ENCODE data around the gene CTTNBP2. TPM values are rescaled to one million over a fixed set of nuclear protein-coding genes. Genes with fewer than 3 reads are reported as not detected.

CTTNBP2 gene
- total and polyA plus RNA-seq, 2 donors (not counting 1 experiment from before 2014, with no cell fraction given), result 8.3 to 12.0 TPM

DNA sequence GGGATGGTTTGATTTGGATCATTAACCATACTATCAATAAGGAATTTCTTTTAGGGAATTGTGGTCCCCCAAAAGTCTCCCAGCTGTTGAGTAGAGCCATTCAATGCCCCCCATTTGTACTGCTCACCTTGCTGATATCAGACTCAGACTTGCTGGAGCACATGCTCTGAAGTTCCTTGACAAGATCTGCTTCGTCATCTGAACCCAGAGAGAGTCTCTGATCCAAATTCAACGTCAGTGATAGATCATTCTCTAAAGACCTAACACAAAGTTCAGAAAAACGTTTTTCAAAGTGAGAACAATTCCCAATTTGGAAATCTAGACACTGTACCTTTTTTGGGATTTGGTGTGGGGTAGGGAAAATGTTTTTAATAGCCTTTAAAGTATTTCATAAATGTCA is 153.9 kb downstream of the CTTNBP2 start:
- Histone ChIP-seq H3K4me1 (ENCODE audit: control insufficient read depth, extremely low read depth, insufficient read depth, low read length) (no peaks in the 10 kb centered on the region), H3K4me3 (replicated peaks in 1 of 4; ENCODE audit: control extremely low read depth in 1 of 4, insufficient read depth in 1 of 4, low read depth in 3 of 4, low read length in 4 of 4) (no peak overlapping the region), H3K4me2 (ENCODE audit: extremely low read depth, insufficient read depth, low read length) (no peak overlapping the region), H3K27me3 (ENCODE audit: control insufficient read depth, insufficient read depth, low read length) (no peaks in the 10 kb centered on the region), H3K9me3 (ENCODE audit: control insufficient read depth, insufficient read depth, low read depth, low read length) (no peaks in the 10 kb centered on the region), H3K79me2 (ENCODE audit: control insufficient read depth, insufficient read depth, low read length) (no peaks in the 10 kb centered on the region), H3K27ac (ENCODE audit: insufficient read depth, low read length) (no peak overlapping the region), H3K36me3 (ENCODE audit: control insufficient read depth, insufficient read depth, low read length) (peaks cover under 1% of the 10 kb centered on the region), H3K9ac (ENCODE audit: insufficient read depth, low read length) (no peak overlapping the region), H4K20me1 (ENCODE audit: control insufficient read depth, extremely low read depth, insufficient read depth, low read length) (no peaks in the 10 kb centered on the region), H2AFZ (ENCODE audit: low read length) (no peak overlapping the region)
- DNase-seq (ENCODE audit: low read depth in 2 of 2), result no peak
- no peak for TF ChIP-seq EZH2 (IDR thresholded peaks at IDR 0.05; ENCODE audit: low read length, missing control alignments)
- TF ChIP-seq, protein P1, sequence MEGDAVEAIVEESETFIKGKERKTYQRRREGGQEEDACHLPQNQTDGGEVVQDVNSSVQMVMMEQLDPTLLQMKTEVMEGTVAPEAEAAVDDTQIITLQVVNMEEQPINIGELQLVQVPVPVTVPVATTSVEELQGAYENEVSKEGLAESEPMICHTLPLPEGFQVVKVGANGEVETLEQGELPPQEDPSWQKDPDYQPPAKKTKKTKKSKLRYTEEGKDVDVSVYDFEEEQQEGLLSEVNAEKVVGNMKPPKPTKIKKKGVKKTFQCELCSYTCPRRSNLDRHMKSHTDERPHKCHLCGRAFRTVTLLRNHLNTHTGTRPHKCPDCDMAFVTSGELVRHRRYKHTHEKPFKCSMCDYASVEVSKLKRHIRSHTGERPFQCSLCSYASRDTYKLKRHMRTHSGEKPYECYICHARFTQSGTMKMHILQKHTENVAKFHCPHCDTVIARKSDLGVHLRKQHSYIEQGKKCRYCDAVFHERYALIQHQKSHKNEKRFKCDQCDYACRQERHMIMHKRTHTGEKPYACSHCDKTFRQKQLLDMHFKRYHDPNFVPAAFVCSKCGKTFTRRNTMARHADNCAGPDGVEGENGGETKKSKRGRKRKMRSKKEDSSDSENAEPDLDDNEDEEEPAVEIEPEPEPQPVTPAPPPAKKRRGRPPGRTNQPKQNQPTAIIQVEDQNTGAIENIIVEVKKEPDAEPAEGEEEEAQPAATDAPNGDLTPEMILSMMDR (conservative IDR thresholded peaks at IDR 0.05 in 1 of 2, IDR thresholded peaks at IDR 0.05 in 1 of 2; ENCODE audit: low read depth in 1 of 2, low read length in 2 of 2), result no peak

DNA sequence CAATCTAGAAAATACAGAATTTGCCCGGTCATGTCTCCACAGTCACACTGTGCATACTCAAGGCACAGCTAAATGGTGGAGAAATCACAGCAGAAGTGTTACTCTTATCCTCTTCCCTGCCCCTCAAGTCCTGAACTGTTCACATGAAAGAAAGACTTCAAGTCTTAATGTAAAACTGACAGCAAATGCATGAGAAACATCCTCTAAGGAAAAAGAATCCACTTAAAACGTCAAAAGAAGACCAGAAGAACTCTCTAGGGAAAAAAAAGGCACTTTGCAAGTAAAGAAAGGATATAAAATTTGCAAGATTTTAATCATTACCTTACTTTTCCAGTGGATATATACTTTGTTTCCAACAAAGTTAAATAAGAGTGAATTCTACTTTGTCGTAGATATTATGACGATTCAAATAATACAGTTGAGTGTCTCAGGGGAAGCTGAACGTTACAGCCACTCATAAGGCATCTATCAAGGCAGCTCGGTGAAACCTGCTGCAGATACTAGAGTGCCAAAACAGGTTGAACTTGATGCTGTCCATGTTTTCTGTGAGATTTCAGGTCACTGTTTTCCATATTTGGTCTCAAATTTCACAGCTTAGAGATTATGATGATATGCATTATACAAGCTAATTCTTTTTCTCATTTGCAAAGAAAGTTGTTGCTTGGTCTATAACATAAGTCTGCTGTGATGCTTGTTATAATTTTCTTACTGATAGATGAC is 155.0 kb downstream of the CTTNBP2 start:
- Histone ChIP-seq H3K27me3 (ENCODE audit: control insufficient read depth, insufficient read depth, low read length) (no peaks in the 10 kb centered on the region), H3K36me3 (ENCODE audit: control insufficient read depth, insufficient read depth, low read length) (no peaks in the 10 kb centered on the region), H3K9ac (ENCODE audit: insufficient read depth, low read length) (no peak overlapping the region), H2AFZ (ENCODE audit: low read length) (no peak overlapping the region), H3K4me1 (ENCODE audit: control insufficient read depth, extremely low read depth, insufficient read depth, low read length) (no peaks in the 10 kb centered on the region), H3K27ac (ENCODE audit: insufficient read depth, low read length) (no peak overlapping the region), H3K4me2 (ENCODE audit: extremely low read depth, insufficient read depth, low read length) (no peak overlapping the region), H3K79me2 (ENCODE audit: control insufficient read depth, insufficient read depth, low read length) (no peaks in the 10 kb centered on the region), H4K20me1 (ENCODE audit: control insufficient read depth, extremely low read depth, insufficient read depth, low read length) (no peaks in the 10 kb centered on the region), H3K9me3 (ENCODE audit: control insufficient read depth, insufficient read depth, low read depth, low read length) (no peaks in the 10 kb centered on the region), H3K4me3 (replicated peaks in 1 of 4; ENCODE audit: control extremely low read depth in 1 of 4, insufficient read depth in 1 of 4, low read depth in 3 of 4, low read length in 4 of 4) (no peak overlapping the region)
- no peak for DNase-seq (ENCODE audit: low read depth in 2 of 2)
- TF ChIP-seq, protein P1 (conservative IDR thresholded peaks at IDR 0.05 in 1 of 2, IDR thresholded peaks at IDR 0.05 in 1 of 2; ENCODE audit: low read depth in 1 of 2, low read length in 2 of 2), result no peak
- TF ChIP-seq EZH2 (IDR thresholded peaks at IDR 0.05; ENCODE audit: low read length, missing control alignments), result no peak

DNA sequence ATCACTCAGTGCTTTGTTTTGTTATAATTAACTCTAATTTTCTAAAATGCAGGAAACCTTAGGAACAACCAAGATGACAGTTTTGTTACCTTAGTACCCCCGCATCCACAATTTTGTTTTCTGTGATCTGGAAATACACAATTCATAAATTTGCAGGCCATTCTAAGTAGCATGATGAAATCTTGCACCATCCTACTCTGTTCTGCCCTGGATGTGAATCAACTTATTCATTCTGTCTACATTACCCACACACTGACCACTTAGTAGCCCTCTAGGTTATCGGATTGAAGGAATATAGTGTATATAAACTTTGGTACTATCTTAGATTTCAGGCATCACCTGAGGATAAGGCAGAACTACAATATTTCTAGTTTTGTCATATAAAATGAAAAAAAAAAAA is 155.9 kb downstream of the CTTNBP2 start:
- Histone ChIP-seq H3K9me3 (ENCODE audit: control insufficient read depth, insufficient read depth, low read depth, low read length) (no peaks in the 10 kb centered on the region), H4K20me1 (ENCODE audit: control insufficient read depth, extremely low read depth, insufficient read depth, low read length) (no peaks in the 10 kb centered on the region), H3K36me3 (ENCODE audit: control insufficient read depth, insufficient read depth, low read length) (no peaks in the 10 kb centered on the region), H3K4me3 (replicated peaks in 1 of 4; ENCODE audit: control extremely low read depth in 1 of 4, insufficient read depth in 1 of 4, low read depth in 3 of 4, low read length in 4 of 4) (no peak overlapping the region), H3K27me3 (ENCODE audit: control insufficient read depth, insufficient read depth, low read length) (no peaks in the 10 kb centered on the region), H3K4me2 (ENCODE audit: extremely low read depth, insufficient read depth, low read length) (no peak overlapping the region), H3K79me2 (ENCODE audit: control insufficient read depth, insufficient read depth, low read length) (no peaks in the 10 kb centered on the region), H3K9ac (ENCODE audit: insufficient read depth, low read length) (no peak overlapping the region), H3K4me1 (ENCODE audit: control insufficient read depth, extremely low read depth, insufficient read depth, low read length) (no peaks in the 10 kb centered on the region), H3K27ac (ENCODE audit: insufficient read depth, low read length) (no peak overlapping the region), H2AFZ (ENCODE audit: low read length) (no peak overlapping the region)
- TF ChIP-seq, protein P1 (conservative IDR thresholded peaks at IDR 0.05 in 1 of 2, IDR thresholded peaks at IDR 0.05 in 1 of 2; ENCODE audit: low read depth in 1 of 2, low read length in 2 of 2), result no peak
- no peak for TF ChIP-seq EZH2 (IDR thresholded peaks at IDR 0.05; ENCODE audit: low read length, missing control alignments)
- peak in 1 of 2 donors; percentile 32 for DNase-seq (ENCODE audit: low read depth in 2 of 2)

All from fibroblast of lung (primary cell).